VCaP (cell line): ENCODE measurements around the gene BRMS1.
"Not testable (repeated sequence)": the region's sequence is repeated elsewhere in the genome, so short reads cannot be mapped to it uniquely, and the experiment has no call there.

Experiments used
- H3K27ac ChIP-seq: fragments of 450-650 bp; 2 replicates; pipeline ENCODE4 v1.5.1; 2017
- TF ChIP-seq, protein P1 (sequence below): fragments of 450-650 bp; conservative IDR thresholded peaks from 2 replicates; pipeline ENCODE4 v1.5.1; 2017; ENCODE audit warnings: mild to moderate bottlenecking, moderate library complexity

The BRMS1 gene

DNA sequence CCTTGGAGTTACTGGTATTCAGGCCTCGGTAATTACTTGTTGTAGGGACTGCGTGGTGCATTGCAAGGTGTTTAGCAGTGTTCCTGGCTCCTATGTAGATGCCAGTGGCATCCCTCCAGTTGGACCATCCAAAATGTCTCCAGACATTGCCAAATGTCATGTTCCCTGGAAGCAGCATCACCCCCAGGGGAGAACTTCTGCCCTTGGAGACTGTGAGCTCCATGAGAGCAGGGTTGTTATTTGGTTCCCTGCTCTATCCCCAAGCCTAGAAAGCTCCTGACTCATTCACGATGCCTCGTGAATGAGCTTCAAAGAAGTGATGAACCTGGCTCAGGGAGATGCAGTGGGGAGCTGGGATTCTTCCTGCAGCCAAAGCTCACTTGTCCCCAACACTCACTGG lies 23.3 kb downstream of the BRMS1 start:
- TF ChIP-seq, protein P1, sequence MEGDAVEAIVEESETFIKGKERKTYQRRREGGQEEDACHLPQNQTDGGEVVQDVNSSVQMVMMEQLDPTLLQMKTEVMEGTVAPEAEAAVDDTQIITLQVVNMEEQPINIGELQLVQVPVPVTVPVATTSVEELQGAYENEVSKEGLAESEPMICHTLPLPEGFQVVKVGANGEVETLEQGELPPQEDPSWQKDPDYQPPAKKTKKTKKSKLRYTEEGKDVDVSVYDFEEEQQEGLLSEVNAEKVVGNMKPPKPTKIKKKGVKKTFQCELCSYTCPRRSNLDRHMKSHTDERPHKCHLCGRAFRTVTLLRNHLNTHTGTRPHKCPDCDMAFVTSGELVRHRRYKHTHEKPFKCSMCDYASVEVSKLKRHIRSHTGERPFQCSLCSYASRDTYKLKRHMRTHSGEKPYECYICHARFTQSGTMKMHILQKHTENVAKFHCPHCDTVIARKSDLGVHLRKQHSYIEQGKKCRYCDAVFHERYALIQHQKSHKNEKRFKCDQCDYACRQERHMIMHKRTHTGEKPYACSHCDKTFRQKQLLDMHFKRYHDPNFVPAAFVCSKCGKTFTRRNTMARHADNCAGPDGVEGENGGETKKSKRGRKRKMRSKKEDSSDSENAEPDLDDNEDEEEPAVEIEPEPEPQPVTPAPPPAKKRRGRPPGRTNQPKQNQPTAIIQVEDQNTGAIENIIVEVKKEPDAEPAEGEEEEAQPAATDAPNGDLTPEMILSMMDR = no peak
- H3K27ac ChIP-seq = no peak overlapping the region

DNA sequence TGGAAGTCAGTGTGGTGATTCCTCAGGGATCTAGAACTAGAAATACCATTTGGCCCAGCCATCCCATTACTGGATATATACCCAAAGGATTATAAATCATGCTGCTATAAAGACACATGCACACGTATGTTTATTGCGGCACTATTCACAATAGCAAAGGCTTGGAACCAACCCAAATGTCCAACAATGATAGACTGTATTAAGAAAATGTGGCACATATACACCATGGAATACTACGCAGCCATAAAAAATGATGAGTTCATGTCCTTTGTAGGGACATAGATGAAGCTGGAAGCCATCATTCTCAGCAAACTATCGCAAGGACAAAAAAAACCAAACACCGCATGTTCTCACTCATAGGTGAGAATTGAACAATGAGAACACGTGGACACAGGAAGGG lies 24.2 kb downstream of the BRMS1 start:
- H3K27ac ChIP-seq = not testable (repeated sequence)

DNA sequence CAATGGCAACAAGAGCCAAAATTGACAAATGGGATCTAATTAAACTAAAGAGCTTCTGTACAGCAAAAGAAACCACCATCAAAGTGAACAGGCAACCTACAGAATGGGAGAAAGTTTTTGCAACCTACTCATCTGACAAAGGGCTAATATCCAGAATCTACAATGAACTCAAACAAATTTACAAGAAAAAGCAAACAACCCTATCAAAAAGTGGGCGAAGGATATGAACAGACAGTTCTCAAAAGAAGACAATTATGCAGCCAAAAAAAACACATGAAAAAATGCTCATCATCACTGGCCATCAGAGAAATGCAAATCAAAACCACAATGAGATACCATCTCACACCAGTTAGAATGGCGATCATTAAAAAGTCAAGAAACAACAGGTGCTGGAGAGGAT lies 24.6 kb downstream of the BRMS1 start:
- H3K27ac ChIP-seq = not testable (repeated sequence)

DNA sequence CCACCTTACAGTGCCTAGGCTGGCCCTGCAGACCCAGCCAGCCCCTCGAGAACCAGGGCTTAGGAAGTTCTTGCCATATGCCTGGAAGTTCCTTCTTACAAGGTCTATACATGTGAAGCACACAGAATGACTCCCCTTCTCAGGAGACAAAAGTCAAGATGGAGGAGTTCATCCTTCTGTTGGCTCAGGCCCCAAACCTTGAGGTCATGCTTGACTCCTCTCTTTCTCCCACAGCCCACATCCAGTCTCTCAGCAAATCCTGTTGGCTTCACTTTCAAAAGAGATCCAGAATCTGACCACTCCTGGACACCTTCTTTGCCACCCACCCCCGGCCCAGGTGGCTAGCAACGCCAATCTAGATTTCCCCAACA lies 26.3 kb downstream of the BRMS1 start:
- no peak overlapping the region for H3K27ac ChIP-seq
- TF ChIP-seq, protein P1 = no peak

DNA sequence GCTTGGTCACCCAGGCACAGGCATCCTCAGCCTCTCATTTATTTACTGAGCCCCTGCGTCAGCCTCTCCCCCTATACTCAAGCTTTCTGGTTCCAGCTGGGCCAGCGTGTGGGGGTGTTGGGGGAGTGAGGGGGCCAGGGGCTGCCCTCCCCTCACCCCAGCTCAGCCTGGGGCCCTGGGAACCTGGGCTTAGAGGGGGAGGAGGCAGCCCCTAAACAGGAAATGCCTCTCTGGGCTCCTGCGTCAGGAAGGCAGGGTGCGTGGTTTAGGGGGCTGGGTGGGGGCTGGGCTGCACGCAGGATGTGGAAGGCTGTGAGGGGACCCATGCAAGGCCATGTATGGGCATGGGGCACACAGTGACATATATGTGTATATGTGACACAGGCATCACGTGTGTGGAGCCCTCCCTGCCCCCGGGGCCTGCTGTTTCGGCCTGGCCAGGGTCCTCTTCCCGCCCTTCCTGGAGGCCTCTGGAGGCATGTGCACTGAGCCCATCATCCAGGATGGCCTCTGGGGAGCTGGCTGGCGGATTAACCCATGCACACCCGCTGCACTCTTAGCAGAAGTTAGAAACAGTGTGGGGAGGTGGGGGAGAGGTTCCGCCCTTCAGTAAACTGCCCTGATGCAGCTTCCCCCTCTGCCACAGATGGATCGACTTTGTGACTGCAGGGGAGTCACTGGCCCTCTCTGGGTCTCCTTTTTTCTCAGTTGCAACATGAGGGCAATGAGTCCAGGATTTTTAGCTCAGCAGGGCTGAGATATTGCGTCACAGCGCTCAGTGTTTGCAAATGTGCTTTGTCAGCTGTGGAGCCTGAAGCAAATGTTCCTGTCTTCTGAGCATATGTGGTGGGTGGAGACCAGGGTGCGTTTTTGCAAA lies 26.9 kb downstream of the BRMS1 start:
- H3K27ac ChIP-seq = no peak overlapping the region
- TF ChIP-seq, protein P1 = no peak

DNA sequence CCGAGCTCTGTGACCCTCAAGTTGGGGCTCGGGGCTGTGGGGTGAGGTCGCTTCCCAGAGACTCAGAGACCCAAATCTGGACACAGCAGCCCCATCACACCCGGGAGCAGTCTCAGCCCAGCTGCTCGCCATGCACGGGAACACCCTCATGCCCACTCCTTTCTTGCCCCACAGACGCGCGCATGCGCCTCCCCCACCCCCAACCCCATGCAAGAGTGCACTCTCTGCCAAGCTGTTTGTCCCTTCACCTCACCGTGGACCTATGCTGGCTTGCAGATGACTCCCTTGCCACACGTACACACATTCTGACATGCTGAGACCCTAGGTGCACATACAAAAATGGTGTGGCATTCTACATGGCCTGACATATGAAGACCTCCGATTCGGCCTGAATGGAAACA lies 27.6 kb downstream of the BRMS1 start:
- no peak overlapping the region for H3K27ac ChIP-seq
- TF ChIP-seq, protein P1 = no peak

DNA sequence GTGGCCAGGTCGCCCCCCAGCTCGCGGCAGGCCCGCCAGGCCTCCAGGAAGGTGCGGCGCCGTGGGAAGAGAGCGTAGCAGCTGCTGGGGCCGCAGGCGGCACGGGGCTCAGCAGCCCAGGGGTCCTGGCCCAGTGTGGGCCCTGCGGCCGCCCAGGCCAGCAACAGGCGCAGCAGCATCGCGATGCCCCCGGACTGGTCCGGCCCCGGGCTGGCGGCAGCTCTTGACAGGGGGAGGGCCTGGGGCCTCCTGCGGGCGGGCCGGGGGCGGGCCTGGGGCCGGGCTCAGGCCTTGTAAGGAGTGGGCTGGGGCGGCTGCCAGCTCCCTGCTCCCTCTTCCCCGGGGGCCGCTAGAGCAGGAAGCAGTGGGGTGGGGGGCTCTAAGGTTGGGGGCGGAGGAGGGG lies 28.1 kb downstream of the BRMS1 start, which contains the start of gene CD248:
Gene CD248 (minus strand): TSS at position 196 of the 403 bp plus-strand sequence. CDS start 17 bp downstream, at position 179.
- H3K27ac ChIP-seq = no peak within 1 kb of the TSS
- TF ChIP-seq, protein P1 = no peak

DNA sequence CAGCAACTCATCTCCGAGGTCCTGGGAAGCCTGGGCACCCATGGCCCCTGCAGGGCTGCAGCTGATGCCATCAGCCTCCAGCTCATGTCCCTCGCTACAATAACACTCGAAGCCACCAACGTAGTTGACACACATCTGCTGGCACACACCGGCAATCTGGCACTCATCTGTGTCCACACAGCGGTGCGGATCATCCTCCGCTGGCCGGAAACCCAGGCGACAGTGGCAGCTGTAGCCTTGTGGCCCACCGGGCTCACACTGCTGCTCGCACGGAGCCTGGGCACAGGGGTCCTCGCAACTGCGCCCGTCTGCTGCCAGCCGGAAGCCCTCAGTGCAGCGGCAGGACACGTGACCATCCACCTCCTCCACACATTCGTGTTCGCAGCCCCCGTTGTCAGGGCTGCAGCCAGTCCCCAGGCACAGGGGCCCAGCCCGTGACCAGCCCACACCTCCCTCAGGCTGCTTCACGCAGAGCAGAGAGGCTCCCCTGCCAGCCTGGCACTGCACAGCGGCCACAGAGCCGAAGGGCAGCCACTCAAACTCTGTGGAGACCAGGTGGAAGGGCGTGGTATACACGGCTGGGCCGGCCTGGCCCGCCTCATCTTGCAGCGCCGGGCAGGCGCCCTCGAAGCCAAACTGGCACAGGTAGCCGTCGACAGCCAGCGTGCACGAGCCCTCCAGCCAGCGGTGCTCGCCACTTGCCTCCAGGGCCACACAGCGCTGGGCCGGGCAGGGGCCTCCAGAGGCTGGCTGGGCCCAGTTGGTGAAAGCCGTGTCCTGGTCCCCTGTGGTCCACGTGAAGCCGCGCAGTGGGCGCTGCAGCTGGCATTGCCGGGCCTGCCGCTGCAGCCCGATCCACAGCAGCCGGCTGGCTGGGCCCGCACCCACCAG lies 28.7 kb downstream of the BRMS1 start:
- TF ChIP-seq, protein P1 = no peak
- no peak overlapping the region for H3K27ac ChIP-seq
